IMR-90 (cell line): Measurements from ENCODE around the gene KAZN. TPM values are rescaled to one million over a fixed set of nuclear protein-coding genes. Genes with fewer than 3 reads are reported as not detected.

ENCODE experiments used
- ATAC-seq: fragments of 200-7000 bp; cut with Tn5 transposase; 2 replicates; pipeline ENCODE4 v1.9.1; 2020; ENCODE audit warnings: low read depth, mild to moderate bottlenecking, moderate library complexity
- BruUV-seq: library from RNA; stranded (reverse); fragments of 400-500 nt; replicated peaks from 2 replicates; lab custom pipeline; 2021; lab: Mats Ljungman, UMichigan
- CTCF ChIA-PET: fragments of 300-600 bp; formaldehyde crosslinking; extraction: SDS; loops from one replicate; lab custom pipeline; 2021; ENCODE audit warnings: antibody characterized with exemption; lab: Yijun Ruan, JAX
- POLR2A ChIA-PET: fragments of 300-600 bp; sonication (Branson Sonifier 250); formaldehyde crosslinking; loops from one replicate; lab custom pipeline; 2022; ENCODE audit warnings: antibody characterized with exemption; ENCODE audit not compliant: unreplicated experiment; lab: Charles Lee
- DNase-seq: peaks from one replicate; pipeline ENCODE4 v3.0.0; 2013
- H2AFZ ChIP-seq: replicated peaks from 2 replicates; pipeline ENCODE3; 2013; ENCODE audit warnings: low read length, mild to moderate bottlenecking; ENCODE audit not compliant: poor library complexity
- H2AK5ac ChIP-seq: 2 replicates; pipeline ENCODE4 v1.6.1; 2013; ENCODE audit warnings: low read depth, low read length, inconsistent platforms
- H2AK9ac ChIP-seq: replicated peaks from 2 replicates; pipeline ENCODE3; 2013; ENCODE audit warnings: mild to moderate bottlenecking, low read depth, low read length, moderate library complexity; ENCODE audit not compliant: poor library complexity
- H2BK120ac ChIP-seq: 2 replicates; pipeline ENCODE4 v1.6.1; 2013; ENCODE audit warnings: low read depth, low read length, inconsistent platforms
- H2BK15ac ChIP-seq: 3 replicates; pipeline ENCODE4 v1.6.1; 2013; ENCODE audit warnings: low read depth, low read length, inconsistent platforms
- H2BK20ac ChIP-seq: 2 replicates; pipeline ENCODE4 v1.6.1; 2013; ENCODE audit warnings: low read depth, mild to moderate bottlenecking, inconsistent platforms, low read length, moderate library complexity
- H2BK5ac ChIP-seq: 2 replicates; pipeline ENCODE4 v1.6.1; 2013; ENCODE audit warnings: mild to moderate bottlenecking, low read depth, low read length, inconsistent platforms; ENCODE audit not compliant: poor library complexity, severe bottlenecking
- H3K14ac ChIP-seq: replicated peaks from 2 replicates; pipeline ENCODE4 v1.6.1; 2013; ENCODE audit warnings: low read depth, low read length, inconsistent platforms
- H3K18ac ChIP-seq: 2 replicates; pipeline ENCODE4 v1.6.1; 2013; ENCODE audit warnings: low read depth, low read length, control low read depth
- H3K23ac ChIP-seq: 2 replicates; pipeline ENCODE4 v1.6.1; 2013; ENCODE audit warnings: low read depth, low read length, inconsistent platforms
- H3K27ac ChIP-seq: 2 replicates; pipeline ENCODE4 v1.5.1; 2013; ENCODE audit warnings: mild to moderate bottlenecking, control low read depth, low read length; ENCODE audit not compliant: insufficient read depth
- H3K27me3 ChIP-seq: 2 replicates; pipeline ENCODE4 v1.6.1; 2013; ENCODE audit warnings: low read length; ENCODE audit not compliant: control insufficient read depth, insufficient read depth
- H3K36me3 ChIP-seq: 2 replicates; pipeline ENCODE4 v1.6.1; 2013; ENCODE audit warnings: low read length, mixed read lengths; ENCODE audit not compliant: control insufficient read depth, insufficient read depth
- H3K4ac ChIP-seq: 2 replicates; pipeline ENCODE4 v1.6.1; 2013; ENCODE audit warnings: low read depth, low read length, inconsistent platforms
- H3K4me1 ChIP-seq: 2 replicates; pipeline ENCODE4 v1.6.1; 2013; ENCODE audit warnings: low read length, mixed read lengths; ENCODE audit not compliant: control insufficient read depth, insufficient read depth
- H3K4me2 ChIP-seq: 2 replicates; pipeline ENCODE4 v1.6.1; 2013; ENCODE audit warnings: low read depth, mild to moderate bottlenecking, control low read depth, low read length, moderate library complexity
- H3K4me3 ChIP-seq: 2 replicates; pipeline ENCODE4 v1.5.1; 2013; ENCODE audit warnings: low read depth, mild to moderate bottlenecking, control low read depth, low read length, moderate library complexity; ENCODE audit not compliant: insufficient read depth
- H3K56ac ChIP-seq: 2 replicates; pipeline ENCODE4 v1.6.1; 2013; ENCODE audit warnings: low read length, inconsistent platforms; ENCODE audit not compliant: insufficient read depth; ENCODE audit errors: extremely low read depth
- H3K79me1 ChIP-seq, 2 experiments: 2 replicates each; pipeline ENCODE4 v1.6.1; 2013; ENCODE audit warnings: low read length in 2 of 2, inconsistent platforms in 1 of 2, low read depth in 1 of 2
- H3K9ac ChIP-seq: 2 replicates; pipeline ENCODE4 v1.6.1; 2013; ENCODE audit warnings: low read depth, low read length, control low read depth
- H3K9me1 ChIP-seq: 2 replicates; pipeline ENCODE4 v1.6.1; 2013; ENCODE audit warnings: low read length, inconsistent platforms; ENCODE audit not compliant: insufficient read depth
- H3K9me3 ChIP-seq: 2 replicates; pipeline ENCODE4 v1.6.1; 2013; ENCODE audit warnings: low read length; ENCODE audit not compliant: control insufficient read depth, insufficient read depth
- H4K20me1 ChIP-seq: 2 replicates; pipeline ENCODE4 v1.6.1; 2013; ENCODE audit warnings: low read length, inconsistent platforms; ENCODE audit not compliant: insufficient read depth
- H4K5ac ChIP-seq: 2 replicates; pipeline ENCODE4 v1.6.1; 2013; ENCODE audit warnings: mild to moderate bottlenecking, low read depth, low read length, control low read depth
- H4K8ac ChIP-seq, 2 experiments: 2 replicates each; pipeline ENCODE4 v1.6.1; 2013; ENCODE audit warnings: low read depth in 2 of 2, low read length in 2 of 2, control low read depth in 1 of 2, inconsistent platforms in 1 of 2
- H4K91ac ChIP-seq: 2 replicates; pipeline ENCODE4 v1.6.1; 2013; ENCODE audit warnings: low read depth, low read length, inconsistent platforms; ENCODE audit not compliant: insufficient read depth
- BHLHE40 ChIP-seq: fragments of 150-350 bp; IDR thresholded peaks from 2 replicates; pipeline ENCODE4 v1.6.1; 2016; ENCODE audit warnings: mild to moderate bottlenecking, low read depth, low read length
- CEBPB ChIP-seq: IDR thresholded peaks from 2 replicates; pipeline ENCODE4 v1.6.1; 2012; ENCODE audit warnings: low read depth, low read length, improper control_type of control experiment
- CHD1 ChIP-seq: IDR thresholded peaks from 2 replicates; pipeline ENCODE4 v1.6.1; 2012; ENCODE audit warnings: low read depth, low read length, improper control_type of control experiment
- FOS ChIP-seq: fragments of 150-350 bp; IDR thresholded peaks from 2 replicates; pipeline ENCODE4 v1.6.1; 2016; ENCODE audit warnings: low read depth, low read length
- MAFK ChIP-seq: IDR thresholded peaks from 2 replicates; pipeline ENCODE4 v1.6.1; 2012; ENCODE audit warnings: low read depth, low read length, improper control_type of control experiment
- MAZ ChIP-seq: IDR thresholded peaks from 2 replicates; pipeline ENCODE4 v1.6.1; 2012; ENCODE audit warnings: low read depth, mild to moderate bottlenecking, low read length, improper control_type of control experiment, moderate library complexity, borderline replicate concordance
- MXI1 ChIP-seq: IDR thresholded peaks from 2 replicates; pipeline ENCODE4 v1.6.1; 2012; ENCODE audit warnings: low read depth, mild to moderate bottlenecking, low read length, moderate library complexity, borderline replicate concordance
- RAD21 ChIP-seq: IDR thresholded peaks from 2 replicates; pipeline ENCODE4 v1.6.1; 2012; ENCODE audit warnings: low read length, improper control_type of control experiment
- RCOR1 ChIP-seq: IDR thresholded peaks from 2 replicates; pipeline ENCODE4 v1.6.1; 2012; ENCODE audit warnings: mild to moderate bottlenecking, low read length, improper control_type of control experiment; ENCODE audit not compliant: insufficient replicate concordance
- RFX5 ChIP-seq: IDR thresholded peaks from 2 replicates; pipeline ENCODE4 v1.8.0; 2012; ENCODE audit warnings: low read depth, mild to moderate bottlenecking, low read length, moderate library complexity
- SMC3 ChIP-seq: fragments of 150-350 bp; IDR thresholded peaks from 2 replicates; pipeline ENCODE4 v1.6.1; 2016; ENCODE audit warnings: low read depth, mild to moderate bottlenecking, antibody characterized with exemption, low read length, moderate library complexity
- WGBS, 2 experiments: methylation state at CpG; one replicate each; pipeline versions ENCODE4 v1.1.5 to v1.1.7; 2013; ENCODE audit warnings: missing lambda C conversion rate in 2 of 2; ENCODE audit not compliant: insufficient read length in 1 of 2; ENCODE audit errors: extremely low coverage in 2 of 2; 5-methylcytosine and 5-hydroxymethylcytosine counted together
- dilution Hi-C: fragments of 300-500 bp; cut with HindIII; formaldehyde crosslinking; loops from one replicate; pipeline ENCODE4 v1.14.3; 2018; ENCODE audit warnings: low sequenced_read_pairs; ENCODE audit not compliant: unreplicated experiment
- in situ Hi-C: fragments of 300-500 bp; cut with MboI; formaldehyde crosslinking; loops from 3 replicates; pipeline ENCODE4 v1.14.3; 2019; ENCODE audit warnings: low sequenced_read_pairs, inconsistent platforms, mixed read lengths
- intact Hi-C: fragments of 100-400 bp; cut with micrococcal nuclease; formaldehyde crosslinking; loops from 2 replicates; pipeline ENCODE4 v1.10.0; 2022
- polyA plus RNA-seq, 3 experiments: library from polyadenylated mRNA; depleted of rRNA; stranded (reverse); fragments of >200 nt; gene quantifications; 2 replicates each; pipeline ENCODE4 v1.2.3, GENCODE V29; 2012; ENCODE audit warnings: low replicate concordance in 1 of 3
- total RNA-seq: library from RNA; depleted of rRNA; stranded (reverse); fragments of >200 nt; gene quantifications from 2 replicates; pipeline ENCODE4 v1.2.3, GENCODE V29; 2012

KAZN gene
- total and polyA plus RNA-seq, 2 of the 4 experiments (the other 2 are of a cell fraction) = 5.2 to 10.5 TPM

- dilution Hi-C loops = no loop called here
- BruUV-seq = no TSS peak
- no peak overlapping the region for H3K56ac ChIP-seq
- WGBS, 2 experiments = 86% methylated on average over 1 of the region's 4 CpGs; no CpG with 5 or more reads in 1 of the 2 experiments
- H4K20me1 ChIP-seq = no peaks in the 10 kb centered on the region
- ATAC-seq (no peak), DNase-seq (no peak)
- no peak overlapping the region for H4K91ac ChIP-seq
- H3K18ac ChIP-seq = no peak overlapping the region
- no peak overlapping the region for H3K4me3 ChIP-seq
- H3K9me1 ChIP-seq = no peaks in the 10 kb centered on the region
- intact Hi-C loops = no loop called here
- no peak overlapping the region for H2BK120ac ChIP-seq
- no peaks in the 10 kb centered on the region for H3K36me3 ChIP-seq
- no peak overlapping the region for H3K14ac ChIP-seq
- H3K4me2 ChIP-seq = no peak overlapping the region
- no peak overlapping the region for H2AK5ac ChIP-seq
- no peak overlapping the region for H3K9ac ChIP-seq
- H2AFZ ChIP-seq = no peak overlapping the region
- TF ChIP-seq SMC3 (no peak), BHLHE40 (no peak), RCOR1 (no peak), CHD1 (no peak), CEBPB (no peak), MAZ (no peak), MAFK (no peak), FOS (no peak), RAD21 (no peak), RFX5 (no peak), MXI1 (no peak)
- no peak overlapping the region for H3K23ac ChIP-seq
- H2AK9ac ChIP-seq = no peak overlapping the region
- no peaks in the 10 kb centered on the region for H3K4me1 ChIP-seq
- 0 out of 2 replicates have a peak, but pooled peaks cover 2% of the 10 kb centered on the region for H3K9me3 ChIP-seq
- no peak overlapping the region for H2BK15ac ChIP-seq
- no peak overlapping the region for H2BK5ac ChIP-seq
- no peak overlapping the region for H2BK20ac ChIP-seq
- in situ Hi-C loops = loop anchor here (5.0 kb wide), 1 partner anchor 272 kb away; no protein-coding TSS in a partner anchor
- no peak overlapping the region for H3K27ac ChIP-seq
- H4K5ac ChIP-seq = no peak overlapping the region
- ChIA-PET CTCF (interaction anchor here (0.6 kb wide), 1 partner anchor 270 kb away, joined by 3 read pairs; no protein-coding TSS in a partner anchor), POLR2A (no interaction called here)
- H3K27me3 ChIP-seq = no peaks in the 10 kb centered on the region
- no peak overlapping the region for H3K4ac ChIP-seq
- no peaks in the 10 kb centered on the region for H3K79me1 ChIP-seq
- no peak overlapping the region for H4K8ac ChIP-seq
Measured at GRCh38 chr1:14774988-14775387, 176.5 kb downstream of the KAZN start.
